Measurements from ENCODE around the gene COL18A1.

GRCh38 chr21:45423201-45423955 is 18.4 kb downstream of the COL18A1 start:
- TF ChIP-seq CTCF (IDR thresholded peaks at IDR 0.05 in 8 of 11, conservative IDR thresholded peaks at IDR 0.05 in 3 of 11) (no peak), POLR2A (IDR thresholded peaks at IDR 0.05) (no peak), POLR2AphosphoS5 (IDR thresholded peaks at IDR 0.05) (no peak)

Data from spleen (tissue), 7 donors.